Neural cell (in vitro differentiated cells): ENCODE measurements around the gene ABL2. TPM values are rescaled to one million over a fixed set of nuclear protein-coding genes. Genes with fewer than 3 reads are reported as not detected.

Experiments
- H2AFZ ChIP-seq: fragments of 200-600, 300-800 bp; sonication (generic), shearing (Covaris generic); 2 replicates; pipeline ENCODE4 v1.6.0; 2014; ENCODE audit warnings: low read depth, mild to moderate bottlenecking, antibody characterized with exemption, low read length, moderate library complexity
- H3F3A ChIP-seq: fragments of 200-600 bp; shearing (Covaris generic); 2 replicates; pipeline ENCODE4 v1.6.1; 2016; ENCODE audit warnings: mild to moderate bottlenecking, moderate library complexity, mixed read lengths, antibody characterized with exemption, low read length; ENCODE audit not compliant: insufficient read depth, poor library complexity, severe bottlenecking
- H3K27ac ChIP-seq: fragments of 200-600, 300-800 bp; sonication (generic), shearing (Covaris generic); 2 replicates; pipeline ENCODE4 v1.5.1; 2014; ENCODE audit warnings: mild to moderate bottlenecking, low read length, moderate library complexity
- H3K27me3 ChIP-seq: fragments of 300-800, 200-600 bp; sonication (generic), shearing (Covaris generic); 2 replicates; pipeline ENCODE4 v1.6.0; 2014; ENCODE audit warnings: mild to moderate bottlenecking, low read depth, low read length, moderate library complexity; ENCODE audit not compliant: insufficient read depth
- H3K36me3 ChIP-seq: fragments of 300-800, 200-600 bp; sonication (generic), shearing (Covaris generic); 2 replicates; pipeline ENCODE4 v1.5.1; 2014; ENCODE audit warnings: mild to moderate bottlenecking, antibody characterized with exemption, low read length, moderate library complexity; ENCODE audit not compliant: insufficient read depth
- H3K4me2 ChIP-seq: fragments of 300-800, 200-600 bp; sonication (generic), shearing (Covaris generic); 2 replicates; pipeline ENCODE4 v1.6.0; 2014; ENCODE audit warnings: mild to moderate bottlenecking, low read length
- H3K4me3 ChIP-seq: fragments of 300-800, 200-600 bp; sonication (generic), shearing (Covaris generic); 2 replicates; pipeline ENCODE4 v1.5.1; 2014; ENCODE audit warnings: mild to moderate bottlenecking, low read length, moderate library complexity
- H3K79me2 ChIP-seq: fragments of 200-600 bp; shearing (Covaris generic); replicated peaks from 2 replicates; pipeline ENCODE4 v1.6.0; 2014; ENCODE audit warnings: mild to moderate bottlenecking, low read length, moderate library complexity; ENCODE audit not compliant: insufficient read depth
- H3K9ac ChIP-seq: fragments of 300-800, 200-600 bp; sonication (generic), shearing (Covaris generic); 2 replicates; pipeline ENCODE4 v1.6.1; 2016; ENCODE audit warnings: mild to moderate bottlenecking, low read length, mixed read lengths
- H3K9me2 ChIP-seq: fragments of 200-600 bp; shearing (Covaris generic); 2 replicates; pipeline ENCODE4 v1.6.1; 2016; ENCODE audit warnings: mild to moderate bottlenecking, low read length, mixed read lengths; ENCODE audit not compliant: insufficient read depth
- H3K9me3 ChIP-seq: fragments of 200-600, 300-800 bp; sonication (generic), shearing (Covaris generic); 2 replicates; pipeline ENCODE4 v1.6.1; 2016; ENCODE audit warnings: mild to moderate bottlenecking, mixed run types, low read length, moderate library complexity, mixed read lengths
- H4K20me1 ChIP-seq: fragments of 200-600 bp; shearing (Covaris generic); 2 replicates; pipeline ENCODE4 v1.6.1; 2016; ENCODE audit warnings: mild to moderate bottlenecking, mixed run types; ENCODE audit not compliant: insufficient read depth
- CTCF ChIP-seq: fragments of 450-650 bp; IDR thresholded peaks from 2 replicates; pipeline ENCODE4 v1.5.1; 2014; ENCODE audit warnings: antibody characterized with exemption, mild to moderate bottlenecking, moderate library complexity; ENCODE audit not compliant: poor library complexity, severe bottlenecking
- EP300 ChIP-seq: fragments of 450-650 bp; conservative IDR thresholded peaks from 2 replicates; pipeline ENCODE4 v1.6.1; 2014; ENCODE audit warnings: antibody characterized with exemption, mild to moderate bottlenecking, moderate library complexity; ENCODE audit not compliant: poor library complexity, severe bottlenecking
- EZH2 ChIP-seq: fragments of 200-600, 300-800 bp; shearing (Covaris generic), sonication (generic); IDR thresholded peaks from 2 replicates; pipeline ENCODE4 v1.6.1; 2014; ENCODE audit warnings: antibody characterized with exemption, low read length, borderline replicate concordance, mild to moderate bottlenecking; ENCODE audit not compliant: insufficient read depth, poor library complexity, severe bottlenecking
- MXI1 ChIP-seq: fragments of 450-650 bp; conservative IDR thresholded peaks from 2 replicates; pipeline ENCODE4 v1.6.1; 2014; ENCODE audit warnings: antibody characterized with exemption, mild to moderate bottlenecking; ENCODE audit not compliant: poor library complexity, severe bottlenecking
- POLR2AphosphoS5 ChIP-seq: IDR thresholded peaks from 2 replicates; pipeline ENCODE4 v1.6.1; 2012
- RAD21 ChIP-seq: fragments of 450-650 bp; conservative IDR thresholded peaks from 2 replicates; pipeline ENCODE4 v1.6.1; 2014; ENCODE audit warnings: antibody characterized with exemption, mild to moderate bottlenecking, moderate library complexity
- REST ChIP-seq: IDR thresholded peaks from 2 replicates; pipeline ENCODE4 v1.6.1; 2012; ENCODE audit warnings: borderline replicate concordance
- SMC3 ChIP-seq: fragments of 450-650 bp; conservative IDR thresholded peaks from 2 replicates; pipeline ENCODE4 v1.6.1; 2014; ENCODE audit warnings: antibody characterized with exemption, mild to moderate bottlenecking, moderate library complexity; ENCODE audit not compliant: poor library complexity
- TAF1 ChIP-seq: IDR thresholded peaks from 2 replicates; pipeline ENCODE4 v1.6.1; 2012; ENCODE audit warnings: low read depth
- polyA plus RNA-seq: library from polyadenylated mRNA; depleted of rRNA; stranded (reverse); fragments of >200 nt; gene quantifications from 2 replicates; pipeline ENCODE4 v1.2.3, GENCODE V29; 2014

ABL2 gene
- polyA plus RNA-seq, 1 donor from 2014 or later = 9.8 TPM

GRCh38 chr1:179169616-179170467, 59.6 kb downstream of the ABL2 start:
- Histone ChIP-seq H3K4me2 (no peak overlapping the region), H3K79me2 (peaks cover 3% of the 10 kb centered on the region), H3K36me3 (no peaks in the 10 kb centered on the region)

More at GRCh38 chr1:179169616-179170467, 59.6 kb downstream of the ABL2 start:
- Histone ChIP-seq H3F3A (no peaks in the 10 kb centered on the region), H3K27ac (no peak overlapping the region), H3K4me3 (no peak overlapping the region), H3K9me3 (no peaks in the 10 kb centered on the region), H3K9ac (no peak overlapping the region), H4K20me1 (no peaks in the 10 kb centered on the region), H2AFZ (no peak overlapping the region), H3K9me2 (no peaks in the 10 kb centered on the region), H3K27me3 (no peaks in the 10 kb centered on the region)
- no peak for TF ChIP-seq REST
- no peak for TF ChIP-seq POLR2AphosphoS5
- TF ChIP-seq MXI1 = no peak
- no peak for TF ChIP-seq TAF1
- TF ChIP-seq CTCF = no peak
- no peak for TF ChIP-seq SMC3
- no peak for TF ChIP-seq EP300
- TF ChIP-seq RAD21 = no peak
- TF ChIP-seq EZH2 = no peak
